Glomerular visceral epithelial cell (primary cell): ENCODE measurements around the gene EPHB1.
A peak's percentile ranks its signal among the peaks of the same experiment; 100 is the strongest.

Source experiments
- DNase-seq: peaks from one replicate; pipeline ENCODE4 v3.0.0-alpha.2; 2016; ENCODE audit errors: extremely low spot score

The EPHB1 gene

DNA sequence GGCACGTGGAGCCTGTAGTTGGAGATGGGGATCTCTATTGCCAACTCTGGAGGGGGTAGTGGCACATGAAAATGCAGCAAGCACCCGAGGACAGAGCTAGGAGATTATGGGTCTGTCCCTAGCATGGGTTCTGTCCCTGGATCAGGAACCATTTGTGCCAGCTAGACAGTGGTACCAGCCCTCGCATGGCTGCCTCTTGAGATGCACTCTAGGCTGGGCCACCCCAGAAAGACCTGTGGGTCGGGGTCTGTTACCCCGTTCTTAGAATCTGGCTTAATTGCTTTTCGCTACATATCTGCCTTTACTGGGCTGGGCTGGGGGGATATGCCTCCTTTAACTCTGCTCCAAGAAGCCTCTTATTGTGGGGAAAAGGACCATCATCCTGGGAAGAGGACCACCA lies 54.5 kb downstream of the EPHB1 start:
- DNase-seq = no peak

DNA sequence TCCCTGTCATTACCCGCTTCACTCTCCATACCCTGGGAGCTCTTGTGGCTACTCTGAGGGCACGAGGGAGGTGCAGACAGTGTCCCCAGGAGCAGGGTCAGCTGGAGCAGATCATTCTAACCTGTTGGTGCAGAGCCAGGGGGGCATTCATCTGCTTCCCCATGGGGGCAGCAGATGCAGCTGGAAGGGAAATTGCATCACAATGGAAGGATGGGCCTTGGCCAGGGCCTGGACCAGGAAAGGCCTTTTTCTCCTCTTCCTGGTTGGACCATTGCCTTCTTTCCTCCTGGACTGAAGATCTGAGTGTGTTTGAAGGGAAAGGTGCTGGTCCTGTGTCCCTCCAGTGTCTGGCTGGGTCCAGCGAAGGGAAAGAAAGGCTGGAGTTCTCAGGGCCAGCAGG lies 55.7 kb downstream of the EPHB1 start:
- DNase-seq = no peak

- DNase-seq = no peak
Observed at GRCh38 chr3:134852132-134852531, 57.1 kb downstream of the EPHB1 start.

- no peak for DNase-seq
Observed at GRCh38 chr3:134852893-134853351, 57.9 kb downstream of the EPHB1 start.

DNA sequence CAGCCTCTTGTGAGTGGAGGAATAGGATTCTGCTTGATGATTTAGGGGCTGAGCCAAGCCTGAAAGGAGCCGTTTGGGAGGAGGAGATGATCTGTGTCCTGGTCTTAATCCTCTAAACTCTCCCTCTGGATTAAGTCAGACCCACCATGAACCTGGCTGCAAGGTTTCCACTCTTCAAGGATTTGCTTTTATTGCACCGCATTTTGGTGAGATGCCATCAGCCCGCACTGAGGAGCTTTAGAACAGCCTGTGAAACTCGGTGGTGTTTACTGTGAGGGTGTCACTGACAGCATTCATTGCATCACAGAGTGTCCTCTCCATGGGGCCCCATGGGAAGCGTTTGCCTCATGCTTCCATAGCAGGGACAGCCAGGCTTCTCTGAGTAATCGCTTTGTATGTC lies 59.2 kb downstream of the EPHB1 start:
- DNase-seq = no peak

GRCh38 chr3:134857356-134857755 lies 62.3 kb downstream of the EPHB1 start:
- no peak for DNase-seq

- DNase-seq = peak; percentile 8
Observed at GRCh38 chr3:134857776-134858362, 62.8 kb downstream of the EPHB1 start.

GRCh38 chr3:134858441-134859035 lies 63.5 kb downstream of the EPHB1 start:
- DNase-seq = no peak

- no peak for DNase-seq
Observed at GRCh38 chr3:134859341-134859740, 64.3 kb downstream of the EPHB1 start.

DNA sequence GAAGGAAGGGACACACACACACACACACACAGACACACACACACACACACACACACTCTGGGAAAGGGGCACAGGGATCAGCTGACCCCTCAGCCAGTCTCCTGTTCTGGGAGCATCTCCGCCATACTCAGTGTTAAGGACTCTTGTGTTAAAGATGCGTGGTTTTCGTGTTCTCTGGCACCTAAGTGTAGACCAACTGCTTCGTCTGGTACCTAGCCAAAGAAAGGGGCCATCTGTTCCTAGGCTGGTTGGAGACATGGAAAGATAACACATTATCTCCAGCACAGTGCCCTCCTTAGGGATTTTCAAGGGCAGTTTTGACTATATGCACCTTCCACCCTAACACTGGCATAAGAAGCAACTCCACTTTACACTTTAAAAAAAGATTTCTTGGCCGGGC lies 65.1 kb downstream of the EPHB1 start:
- no peak for DNase-seq

DNA sequence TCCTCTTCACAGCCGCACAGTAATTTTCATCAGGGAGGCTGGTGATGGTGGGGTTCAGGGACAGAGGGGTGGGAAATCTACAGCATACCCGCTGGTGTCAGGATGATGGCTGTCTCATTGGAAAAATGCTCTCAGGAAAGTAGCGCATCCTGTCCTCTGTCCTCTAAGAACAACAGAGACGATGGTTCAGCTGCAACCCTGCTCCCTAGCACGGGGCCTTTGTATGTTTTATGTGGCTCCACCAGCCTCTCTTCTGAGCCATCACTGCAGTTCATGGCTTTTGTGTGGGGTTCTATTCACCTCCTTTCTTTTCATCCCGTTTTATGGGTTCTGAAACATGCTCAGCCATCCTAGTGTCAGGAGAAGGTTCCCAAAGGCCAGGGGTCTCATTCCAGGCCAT lies 68.9 kb downstream of the EPHB1 start:
- DNase-seq = no peak

DNA sequence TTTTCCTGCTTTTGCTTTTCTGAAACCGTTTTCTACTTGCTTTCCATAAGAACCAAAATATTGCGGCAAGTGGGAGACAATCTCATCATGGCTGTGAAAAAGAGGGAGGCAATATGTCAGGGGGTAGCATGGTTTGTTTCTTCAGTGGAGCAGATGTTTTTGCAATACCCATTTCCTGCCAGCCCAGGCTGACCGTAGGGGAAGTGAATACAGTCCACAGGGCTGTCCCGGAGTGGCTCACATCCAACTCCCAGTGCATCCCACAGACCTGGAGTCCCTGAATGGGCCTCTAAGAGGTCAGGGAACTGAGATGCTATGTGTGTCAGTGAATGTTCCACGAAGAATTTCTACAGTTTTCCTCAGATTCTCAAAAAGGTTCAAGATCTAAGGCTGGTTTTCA lies 69.6 kb downstream of the EPHB1 start:
- DNase-seq = no peak

DNA sequence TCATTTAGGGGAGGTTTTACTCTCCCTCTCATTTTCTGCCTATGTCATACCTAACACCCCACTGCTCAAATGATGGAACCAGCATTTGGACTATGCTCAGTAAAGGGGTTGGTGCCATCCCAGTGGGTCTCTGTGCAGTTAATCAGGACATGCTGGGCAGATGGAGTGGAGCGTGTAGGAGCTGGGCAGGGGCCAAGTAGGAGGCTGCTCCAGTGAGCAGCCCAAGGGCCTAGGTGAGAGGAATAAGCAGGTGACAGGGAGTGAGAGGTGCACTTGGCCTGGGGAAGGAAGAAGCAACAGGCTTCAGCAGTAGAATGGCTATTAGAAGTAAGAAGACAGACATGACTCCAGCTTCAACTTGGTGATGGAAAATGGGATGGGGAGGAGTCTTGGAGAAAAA lies 72.2 kb downstream of the EPHB1 start:
- DNase-seq = no peak

DNA sequence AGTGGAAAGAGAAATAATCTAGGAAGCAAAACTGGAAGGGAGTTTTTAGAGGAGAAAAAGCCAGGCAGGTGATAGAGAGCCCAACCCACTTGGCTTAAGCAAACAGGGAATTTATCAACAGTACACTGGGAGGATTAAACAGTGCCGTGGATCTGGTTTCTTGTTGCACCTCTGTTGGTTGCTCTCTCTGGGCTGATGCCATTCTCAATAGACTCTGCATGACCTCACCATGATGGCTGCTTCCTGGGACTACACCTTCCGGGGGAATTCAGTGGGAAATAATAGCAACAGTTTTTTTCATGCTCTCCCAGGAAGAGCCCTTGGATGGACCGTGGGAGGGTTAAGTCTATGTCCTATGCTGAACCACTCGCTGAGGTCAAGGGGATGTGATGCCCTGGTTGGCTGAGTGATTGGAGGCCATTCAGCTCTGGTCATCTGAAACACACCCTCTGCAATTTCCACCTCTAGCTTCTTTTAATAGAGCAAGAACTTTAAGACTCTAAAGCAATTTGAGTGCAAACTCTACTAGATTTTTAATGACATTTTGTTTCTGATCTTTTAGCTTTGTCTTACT lies 74.2 kb downstream of the EPHB1 start:
- DNase-seq = no peak

DNA sequence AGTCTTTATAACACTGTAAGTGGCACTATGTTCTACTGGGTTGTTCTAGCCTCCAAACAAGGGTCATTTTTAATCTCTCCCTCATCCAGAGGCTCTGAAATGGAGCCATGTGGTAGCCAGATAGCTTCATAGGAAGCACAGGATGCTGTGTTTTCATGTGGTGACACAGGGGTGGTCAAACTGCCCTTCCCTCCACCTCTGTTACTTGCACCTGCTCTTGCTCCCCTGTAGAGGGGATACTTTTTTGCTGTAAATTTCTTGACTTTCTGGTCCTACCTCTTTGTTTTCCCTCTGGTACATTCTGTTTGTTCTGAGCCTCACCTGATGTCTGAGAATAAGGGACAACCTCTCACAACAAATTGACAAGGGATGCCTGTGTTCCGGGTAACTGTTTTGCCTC lies 76.8 kb downstream of the EPHB1 start:
- no peak for DNase-seq

DNA sequence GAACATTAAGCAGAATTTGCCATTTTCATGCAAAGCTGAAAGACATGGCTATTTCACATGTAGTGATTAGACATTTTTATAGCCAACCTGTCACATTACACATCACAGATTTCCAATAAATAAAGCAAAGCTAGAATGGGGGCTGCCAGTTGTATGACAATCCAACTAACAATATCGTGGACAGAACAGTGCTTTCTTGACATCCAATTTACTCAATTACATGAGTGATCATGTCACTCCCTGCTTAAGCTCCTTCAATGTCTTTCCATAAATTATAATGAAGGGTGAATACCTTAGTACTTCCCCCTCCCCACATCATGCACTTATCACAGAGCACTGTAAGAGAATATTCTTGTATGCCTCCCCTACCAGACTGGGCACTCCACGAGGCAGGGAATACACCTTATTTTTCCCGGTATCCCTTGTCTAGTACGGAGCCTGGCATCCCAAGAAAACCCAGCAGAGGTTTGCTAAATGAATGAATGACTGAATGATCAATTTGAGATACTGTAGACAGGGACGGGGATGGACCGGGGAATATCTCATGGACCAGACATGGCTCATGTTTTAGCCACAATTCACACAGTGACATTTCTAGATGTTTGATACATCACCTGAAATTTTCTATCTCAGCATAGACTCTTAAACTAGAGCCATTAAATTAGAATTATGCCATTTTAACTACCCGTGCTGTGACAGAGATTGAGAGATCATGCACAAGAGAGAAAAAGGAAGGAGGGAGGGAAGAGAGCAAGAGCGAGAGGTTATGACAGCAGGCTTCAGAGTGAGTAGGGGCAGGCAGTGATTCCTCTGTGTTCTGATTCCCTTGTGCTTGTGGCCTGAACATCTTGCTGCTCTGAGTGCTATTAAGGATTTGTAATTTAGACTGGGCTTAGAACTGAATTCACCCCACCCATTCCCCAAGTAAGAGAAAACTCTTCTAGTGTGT lies 77.7 kb downstream of the EPHB1 start:
- DNase-seq = no peak

DNA sequence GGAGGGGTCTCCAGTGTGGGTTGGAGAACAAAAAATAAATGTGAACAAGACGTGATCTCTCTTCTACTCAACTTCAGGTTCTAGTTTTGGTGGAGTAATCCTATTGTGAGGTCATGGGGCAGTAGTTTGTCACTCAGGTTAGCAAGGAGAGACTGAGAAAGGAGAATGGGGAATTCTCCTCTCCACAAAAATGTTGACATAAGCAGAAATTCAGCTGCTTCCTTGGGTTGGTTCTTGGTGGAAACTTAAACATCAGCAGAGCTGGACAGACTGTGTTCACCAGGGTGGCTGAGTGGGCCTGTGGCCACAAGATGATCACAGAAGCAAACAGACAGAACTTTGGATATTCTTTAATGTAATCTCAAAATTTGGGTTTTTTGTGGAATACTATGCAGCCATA lies 78.7 kb downstream of the EPHB1 start:
- no peak for DNase-seq

- peak; percentile 15 for DNase-seq
Observed at GRCh38 chr3:134874737-134875413, 79.8 kb downstream of the EPHB1 start.

- DNase-seq = no peak
Observed at GRCh38 chr3:134876836-134877235, 81.8 kb downstream of the EPHB1 start.

- DNase-seq = no peak
Observed at GRCh38 chr3:134877788-134878187, 82.7 kb downstream of the EPHB1 start.

DNA sequence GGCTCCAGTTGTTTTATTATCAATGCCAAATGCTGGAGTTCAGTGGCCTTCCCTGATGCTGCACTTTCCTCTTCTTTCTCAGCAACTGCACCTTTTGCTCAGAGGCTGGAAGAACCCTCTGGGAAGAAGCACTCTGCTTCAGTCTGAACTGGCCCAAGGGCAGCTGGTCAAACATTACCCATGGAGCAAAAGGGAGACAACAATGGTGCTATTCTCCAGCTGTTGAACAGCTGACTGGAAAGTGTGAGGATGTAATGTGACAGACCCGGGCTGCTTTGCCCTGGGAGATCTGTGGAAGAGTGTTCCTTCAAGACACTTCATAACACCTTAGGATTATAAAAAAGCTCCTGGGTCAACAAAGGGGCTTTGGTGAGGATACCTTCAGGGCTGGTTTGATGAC lies 84.9 kb downstream of the EPHB1 start:
- DNase-seq = no peak

GRCh38 chr3:134880431-134880830 lies 85.4 kb downstream of the EPHB1 start:
- DNase-seq = no peak
